HEK293 (cell line): ENCODE results near the gene KDM2B.

Experiments used
- CTCF ChIA-PET: fragments of 350-600 bp; formaldehyde crosslinking; extraction: SDS; loops from one replicate; lab custom pipeline; 2021; ENCODE audit warnings: antibody characterized with exemption; lab: Yijun Ruan, JAX
- POLR2A ChIA-PET: fragments of 300-600 bp; formaldehyde crosslinking; extraction: SDS; loops from one replicate; lab custom pipeline; 2020; ENCODE audit warnings: antibody characterized with exemption, inconsistent platforms; lab: Yijun Ruan, JAX
- H3K27ac ChIP-seq: fragments of 200-500 bp; sonication (Bioruptor generic); 2 replicates; pipeline ENCODE4 v1.5.1; 2014; ENCODE audit warnings: low read depth, low read length, control low read depth, inconsistent platforms; ENCODE audit errors: extremely low read depth
- H3K36me3 ChIP-seq, 2 experiments: fragments of 200-500 bp in 1 of 2; sonication (Bioruptor generic) in 1 of 2; 1 replicate in 1 of 2; 2 replicates in 1 of 2; pipeline ENCODE4 v1.5.1; 2014 to 2017; ENCODE audit warnings: inconsistent platforms in 2 of 2, low read length in 2 of 2; ENCODE audit not compliant: control insufficient read depth in 2 of 2, insufficient read depth in 1 of 2
- H3K4me1 ChIP-seq: fragments of 200-500 bp; sonication (Bioruptor generic); 2 replicates; pipeline ENCODE4 v1.5.1; 2014; ENCODE audit warnings: mild to moderate bottlenecking, low read length, inconsistent platforms; ENCODE audit not compliant: control insufficient read depth, insufficient read depth
- H3K4me3 ChIP-seq: 2 replicates; pipeline ENCODE4 v1.5.1; 2011; ENCODE audit warnings: low read depth, mild to moderate bottlenecking, control low read depth, low read length, moderate library complexity
- H3K9me3 ChIP-seq: fragments of 200-500 bp; sonication (Bioruptor generic); 2 replicates; pipeline ENCODE4 v1.5.1; 2014; ENCODE audit warnings: low read depth, low read length, inconsistent platforms; ENCODE audit not compliant: control insufficient read depth, insufficient read depth
- IKZF3 ChIP-seq: fragments of 450-650 bp; IDR thresholded peaks from 2 replicates; pipeline ENCODE4 v1.5.0; 2018; ENCODE audit warnings: missing biosample characterization, mild to moderate bottlenecking, missing genetic modification characterization, moderate library complexity
- KLF9 ChIP-seq: fragments of 450-650 bp; formaldehyde crosslinking; IDR thresholded peaks from 2 replicates; pipeline ENCODE4 v1.5.1; 2016; ENCODE audit warnings: missing biosample characterization, missing genetic modification characterization, low read depth
- MEIS1 ChIP-seq: sonication (generic); formaldehyde crosslinking; IDR thresholded peaks from 2 replicates; pipeline ENCODE4 v1.8.1; 2022; ENCODE audit warnings: missing genetic modification reagents, mild to moderate bottlenecking, borderline replicate concordance
- OVOL3 ChIP-seq: fragments of 450-650 bp; formaldehyde crosslinking; IDR thresholded peaks from 2 replicates; pipeline ENCODE4 v1.5.1; 2016; ENCODE audit warnings: missing biosample characterization, missing genetic modification characterization
- REPIN1 ChIP-seq: fragments of 450-650 bp; formaldehyde crosslinking; IDR thresholded peaks from 2 replicates; pipeline ENCODE4 v1.5.1; 2017; ENCODE audit warnings: missing biosample characterization, missing genetic modification characterization, low read depth
- SCRT1 ChIP-seq: fragments of 450-650 bp; formaldehyde crosslinking; IDR thresholded peaks from 2 replicates; pipeline ENCODE4 v1.5.1; 2016; ENCODE audit warnings: missing biosample characterization, missing genetic modification characterization, borderline replicate concordance
- SP3 ChIP-seq: fragments of 450-650 bp; formaldehyde crosslinking; IDR thresholded peaks from 2 replicates; pipeline ENCODE4 v1.5.1; 2016; ENCODE audit warnings: missing biosample characterization, missing genetic modification characterization
- TRIM28 ChIP-seq: IDR thresholded peaks from 2 replicates; pipeline ENCODE4 v1.6.1; 2011; ENCODE audit warnings: low read length, control low read depth, borderline replicate concordance
- WT1 ChIP-seq: fragments of 450-650 bp; formaldehyde crosslinking; IDR thresholded peaks from 2 replicates; pipeline ENCODE4 v1.5.1; 2016; ENCODE audit warnings: missing biosample characterization, missing genetic modification characterization
- YY1 ChIP-seq: fragments of 450-650 bp; formaldehyde crosslinking; IDR thresholded peaks from 2 replicates; pipeline ENCODE4 v1.5.1; 2018; ENCODE audit warnings: missing biosample characterization, missing genetic modification characterization
- YY2 ChIP-seq: fragments of 450-650 bp; formaldehyde crosslinking; IDR thresholded peaks from 2 replicates; pipeline ENCODE4 v1.5.1; 2016; ENCODE audit warnings: missing biosample characterization, missing genetic modification characterization
- ZBTB11 ChIP-seq: fragments of 450-650 bp; formaldehyde crosslinking; conservative IDR thresholded peaks from 2 replicates; pipeline ENCODE4 v1.5.1; 2016; ENCODE audit warnings: low read depth, missing biosample characterization, missing genetic modification characterization
- ZBTB17 ChIP-seq: fragments of 450-650 bp; formaldehyde crosslinking; IDR thresholded peaks from 2 replicates; pipeline ENCODE4 v1.5.1; 2016; ENCODE audit warnings: missing biosample characterization, missing genetic modification characterization
- ZBTB7A ChIP-seq: fragments of 450-650 bp; formaldehyde crosslinking; IDR thresholded peaks from 2 replicates; pipeline ENCODE4 v1.5.1; 2016; ENCODE audit warnings: low read depth, missing biosample characterization, missing genetic modification characterization
- ZBTB8A ChIP-seq: fragments of 450-650 bp; formaldehyde crosslinking; IDR thresholded peaks from 2 replicates; pipeline ENCODE4 v1.5.1; 2016; ENCODE audit warnings: missing biosample characterization, missing genetic modification characterization
- ZFP37 ChIP-seq: fragments of 450-650 bp; formaldehyde crosslinking; IDR thresholded peaks from 2 replicates; pipeline ENCODE4 v1.5.1; 2016; ENCODE audit warnings: missing biosample characterization, missing genetic modification characterization
- ZNF16 ChIP-seq: fragments of 450-650 bp; formaldehyde crosslinking; IDR thresholded peaks from 2 replicates; pipeline ENCODE4 v1.5.1; 2016; ENCODE audit warnings: low read depth, missing biosample characterization, missing genetic modification characterization
- ZNF2 ChIP-seq: fragments of 450-650 bp; formaldehyde crosslinking; IDR thresholded peaks from 2 replicates; pipeline ENCODE4 v1.5.1; 2016; ENCODE audit warnings: missing biosample characterization, missing genetic modification characterization
- ZNF214 ChIP-seq: fragments of 450-650 bp; formaldehyde crosslinking; IDR thresholded peaks from 2 replicates; pipeline ENCODE4 v1.5.1; 2017; ENCODE audit warnings: missing biosample characterization, mild to moderate bottlenecking, missing genetic modification characterization, borderline replicate concordance
- ZNF223 ChIP-seq: fragments of 450-650 bp; formaldehyde crosslinking; IDR thresholded peaks from 2 replicates; pipeline ENCODE4 v1.5.1; 2016; ENCODE audit warnings: missing biosample characterization, missing genetic modification characterization
- ZNF280D ChIP-seq: fragments of 450-650 bp; formaldehyde crosslinking; IDR thresholded peaks from 2 replicates; pipeline ENCODE4 v1.5.1; 2016; ENCODE audit warnings: missing biosample characterization, missing genetic modification characterization
- ZNF311 ChIP-seq: fragments of 450-650 bp; formaldehyde crosslinking; IDR thresholded peaks from 2 replicates; pipeline ENCODE4 v1.5.1; 2017; ENCODE audit warnings: missing biosample characterization, missing genetic modification characterization, borderline replicate concordance
- ZNF341 ChIP-seq: fragments of 450-650 bp; formaldehyde crosslinking; IDR thresholded peaks from 2 replicates; pipeline ENCODE4; 2016; ENCODE audit warnings: low read depth, missing biosample characterization, missing genetic modification characterization
- ZNF366 ChIP-seq: fragments of 450-650 bp; formaldehyde crosslinking; conservative IDR thresholded peaks from 2 replicates; pipeline ENCODE4 v1.5.1; 2016; ENCODE audit warnings: missing biosample characterization, missing genetic modification characterization
- ZNF530 ChIP-seq: fragments of 450-650 bp; formaldehyde crosslinking; IDR thresholded peaks from 2 replicates; pipeline ENCODE4 v1.5.1; 2016; ENCODE audit warnings: low read depth, missing biosample characterization, missing genetic modification characterization
- ZNF600 ChIP-seq: fragments of 450-650 bp; formaldehyde crosslinking; IDR thresholded peaks from 2 replicates; pipeline ENCODE4 v1.5.1; 2016; ENCODE audit warnings: missing biosample characterization, missing genetic modification characterization
- ZNF701 ChIP-seq: fragments of 450-650 bp; formaldehyde crosslinking; IDR thresholded peaks from 2 replicates; pipeline ENCODE4 v1.5.1; 2016; ENCODE audit warnings: missing biosample characterization, missing genetic modification characterization
- ZNF704 ChIP-seq: fragments of 450-650 bp; formaldehyde crosslinking; IDR thresholded peaks from 2 replicates; pipeline ENCODE4 v1.5.1; 2016; ENCODE audit warnings: missing biosample characterization, missing genetic modification characterization
- ZSCAN4 ChIP-seq: fragments of 450-650 bp; formaldehyde crosslinking; IDR thresholded peaks from 2 replicates; pipeline ENCODE4 v1.5.1; 2017; ENCODE audit warnings: missing biosample characterization, missing genetic modification characterization

The KDM2B gene

DNA sequence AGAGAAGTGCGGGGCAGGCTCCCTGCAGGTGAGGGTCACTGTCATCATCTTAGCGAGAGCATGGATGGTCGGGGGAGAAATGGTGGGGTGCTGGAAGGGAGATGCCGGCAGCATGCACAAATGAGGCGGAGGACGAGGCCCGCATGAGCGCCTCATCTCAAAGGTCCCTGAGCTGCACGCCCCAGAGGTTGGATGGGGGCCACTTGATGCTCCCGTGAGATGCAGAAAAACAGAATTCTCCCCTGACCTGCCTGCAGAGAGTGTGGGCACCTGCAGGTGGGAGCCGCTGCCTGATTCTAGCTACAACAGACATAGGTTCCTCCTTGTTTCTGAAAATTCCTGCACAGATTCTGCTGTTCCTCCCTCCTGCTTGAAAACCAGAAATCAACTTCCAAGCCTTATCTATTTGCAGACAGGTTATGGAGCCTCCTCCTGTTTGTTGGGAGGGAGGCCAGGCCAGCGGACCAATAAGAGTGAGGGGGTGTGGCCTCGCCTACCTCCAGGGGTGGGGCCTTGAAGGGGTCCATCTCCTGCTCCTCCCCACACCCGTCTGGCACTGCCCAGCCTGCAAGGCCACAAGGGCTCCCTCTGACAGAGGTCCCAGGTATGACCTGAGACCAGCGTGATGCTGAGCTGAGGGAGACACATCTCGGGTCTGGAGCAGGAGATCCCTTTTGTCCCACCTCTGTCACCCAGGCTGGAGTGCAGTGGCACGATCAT is 67.2 kb downstream of the KDM2B start (continued):
- TF ChIP-seq KLF9 = peak; percentile 24; the same call in 1 of the 2 replicates
- TF ChIP-seq OVOL3 (tag by site-specific recombination) = no peak
- TF ChIP-seq ZNF600 (tag by site-specific recombination) = peak; percentile 96
- TF ChIP-seq ZNF311 (tag by site-specific recombination) = no peak
- no peak for TF ChIP-seq ZBTB8A (tag by site-specific recombination)
- TF ChIP-seq ZNF280D (tag by site-specific recombination) = no peak
- TF ChIP-seq ZBTB7A = no peak
- no peak for TF ChIP-seq ZNF2 (tag by site-specific recombination)
- no peak for TF ChIP-seq ZBTB11 (tag by site-specific recombination)
- 0 out of 2 replicates have a peak, but pooled peaks have one; percentile 37 for TF ChIP-seq IKZF3 (tag by site-specific recombination)
- TF ChIP-seq ZBTB17 (tag by site-specific recombination) = 0 out of 2 replicates have a peak, but pooled peaks have one; percentile 25
- TF ChIP-seq TRIM28 = no peak
- TF ChIP-seq ZNF366 = no peak
- TF ChIP-seq SP3 (tag by site-specific recombination) = peak; percentile 49; the same call in 1 of the 2 replicates
- no peak for TF ChIP-seq REPIN1 (tag by site-specific recombination)
- TF ChIP-seq ZNF214 = no peak
- TF ChIP-seq, all 188 proteins: peak for 7

GRCh38 chr12:121512561-121512960 is 68.3 kb downstream of the KDM2B start:
- CTCF ChIA-PET = no interaction called here

More at GRCh38 chr12:121512561-121512960, 68.3 kb downstream of the KDM2B start:
- H3K4me3 ChIP-seq = no peak overlapping the region
- no peaks in the 10 kb centered on the region for H3K9me3 ChIP-seq
- H3K36me3 ChIP-seq = peaks cover 4 to 31% of the 10 kb centered on the region in 2 experiments; a peak in 2 of 3 replicates
- TF ChIP-seq ZNF223 (tag by site-specific recombination) = no peak
- TF ChIP-seq WT1 = no peak
- no peak for TF ChIP-seq ZNF530 (tag by site-specific recombination)
- TF ChIP-seq ZNF600 (tag by site-specific recombination) = no peak
- no peak for TF ChIP-seq SCRT1 (tag by site-specific recombination)
- no peak for TF ChIP-seq ZSCAN4 (tag by site-specific recombination)
- no peak for TF ChIP-seq YY1 (tag by site-specific recombination)
- TF ChIP-seq MEIS1 (CRISPR knock-in tag) = no peak
- TF ChIP-seq ZFP37 (tag by site-specific recombination) = no peak
- no peak for TF ChIP-seq YY2 (tag by site-specific recombination)
- TF ChIP-seq ZNF341 (tag by site-specific recombination) = no peak
- no peak for TF ChIP-seq ZNF16 (tag by site-specific recombination)
- TF ChIP-seq ZNF704 = no peak
- TF ChIP-seq ZNF701 (tag by site-specific recombination) = no peak
- POLR2A ChIA-PET = no interaction called here
- no peak overlapping the region for H3K27ac ChIP-seq
- H3K4me1 ChIP-seq = no peaks in the 10 kb centered on the region
